Measurements from ENCODE around the gene APLF. TPM values are rescaled to one million over a fixed set of nuclear protein-coding genes. Genes with fewer than 3 reads are reported as not detected.
A peak's percentile ranks its signal among the peaks of the same experiment; 100 is the strongest.

Gene APLF, protein sequence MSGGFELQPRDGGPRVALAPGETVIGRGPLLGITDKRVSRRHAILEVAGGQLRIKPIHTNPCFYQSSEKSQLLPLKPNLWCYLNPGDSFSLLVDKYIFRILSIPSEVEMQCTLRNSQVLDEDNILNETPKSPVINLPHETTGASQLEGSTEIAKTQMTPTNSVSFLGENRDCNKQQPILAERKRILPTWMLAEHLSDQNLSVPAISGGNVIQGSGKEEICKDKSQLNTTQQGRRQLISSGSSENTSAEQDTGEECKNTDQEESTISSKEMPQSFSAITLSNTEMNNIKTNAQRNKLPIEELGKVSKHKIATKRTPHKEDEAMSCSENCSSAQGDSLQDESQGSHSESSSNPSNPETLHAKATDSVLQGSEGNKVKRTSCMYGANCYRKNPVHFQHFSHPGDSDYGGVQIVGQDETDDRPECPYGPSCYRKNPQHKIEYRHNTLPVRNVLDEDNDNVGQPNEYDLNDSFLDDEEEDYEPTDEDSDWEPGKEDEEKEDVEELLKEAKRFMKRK
- 1.0 and 1.1 TPM in 2 replicates for total RNA-seq (2013; cell fraction: nucleolus; rRNA removed)
- total RNA-seq (2014; rRNA removed), result 1.7 and 2.5 TPM in 2 replicates
- 2.3 and 2.4 TPM in 2 replicates for total RNA-seq (2014; rRNA removed; fragmentation: Illumina TruSeq; extraction: Trizol)
- 1.9 TPM in 2 replicates for total RNA-seq (2021)
- 0.58 TPM for polyA plus RNA-seq (2011; ENCODE audit: low read depth)
- polyA plus RNA-seq (2011; rRNA removed), result 0.71 and 1.4 TPM in 2 replicates
- 0.28 and 0.30 TPM in 2 replicates for polyA plus RNA-seq (2011; cell fraction: cytosol; rRNA removed)
- 0.67 TPM in 2 replicates for polyA plus RNA-seq (2011; cell fraction: nucleus; rRNA removed)
- polyA plus RNA-seq (2012), result 0.68 and 0.98 TPM in 2 replicates
- 1.8 and 2.6 TPM in 2 replicates for polyA plus RNA-seq (2014; fragmentation: Illumina TruSeq; extraction: Trizol)
- polyA plus RNA-seq (2014; fragmentation: Nextera tagmentation; extraction: Ambion mirVana), result under 1 TPM; 0.66 to 0.69 TPM
- 1.1 and 1.2 TPM in 2 replicates for polyA plus RNA-seq (2014; rRNA removed)
- polyA plus RNA-seq (2016; fragmentation: Nextera tagmentation; extraction: Ambion mirVana), result 1 to 10 TPM; 2.1 to 2.8 TPM
- 0.82 and 0.95 TPM in 2 replicates for polyA minus RNA-seq (2011; rRNA and poly(A)+ RNA removed)
- 0.80 and 1.1 TPM in 2 replicates for polyA minus RNA-seq (2011; cell fraction: cytosol; rRNA and poly(A)+ RNA removed)
- 1.1 and 2.2 TPM in 2 replicates for polyA minus RNA-seq (2011; cell fraction: nucleus; rRNA and poly(A)+ RNA removed)
- Bru-seq, nascent RNA, result percentile 38 among the genes with signal in this experiment
- percentile 37 among the genes with signal in this experiment for BruChase-seq, experiment 1, labeled RNA remaining after a 6-hour chase
- BruChase-seq, experiment 2, labeled RNA remaining after a 2-hour chase, result percentile 37 among the genes with signal in this experiment
- long read RNA-seq, experiment 1, partial matches to known transcripts, result 0 of 1 reads
- long read RNA-seq, experiment 1, other reads (novel, unspliced or antisense), result 0 of 1 reads
- long read RNA-seq, experiment 2, partial matches to known transcripts, result 1 of 5 reads
- long read RNA-seq, experiment 2, other reads (novel, unspliced or antisense), result 4 of 5 reads

DNA sequence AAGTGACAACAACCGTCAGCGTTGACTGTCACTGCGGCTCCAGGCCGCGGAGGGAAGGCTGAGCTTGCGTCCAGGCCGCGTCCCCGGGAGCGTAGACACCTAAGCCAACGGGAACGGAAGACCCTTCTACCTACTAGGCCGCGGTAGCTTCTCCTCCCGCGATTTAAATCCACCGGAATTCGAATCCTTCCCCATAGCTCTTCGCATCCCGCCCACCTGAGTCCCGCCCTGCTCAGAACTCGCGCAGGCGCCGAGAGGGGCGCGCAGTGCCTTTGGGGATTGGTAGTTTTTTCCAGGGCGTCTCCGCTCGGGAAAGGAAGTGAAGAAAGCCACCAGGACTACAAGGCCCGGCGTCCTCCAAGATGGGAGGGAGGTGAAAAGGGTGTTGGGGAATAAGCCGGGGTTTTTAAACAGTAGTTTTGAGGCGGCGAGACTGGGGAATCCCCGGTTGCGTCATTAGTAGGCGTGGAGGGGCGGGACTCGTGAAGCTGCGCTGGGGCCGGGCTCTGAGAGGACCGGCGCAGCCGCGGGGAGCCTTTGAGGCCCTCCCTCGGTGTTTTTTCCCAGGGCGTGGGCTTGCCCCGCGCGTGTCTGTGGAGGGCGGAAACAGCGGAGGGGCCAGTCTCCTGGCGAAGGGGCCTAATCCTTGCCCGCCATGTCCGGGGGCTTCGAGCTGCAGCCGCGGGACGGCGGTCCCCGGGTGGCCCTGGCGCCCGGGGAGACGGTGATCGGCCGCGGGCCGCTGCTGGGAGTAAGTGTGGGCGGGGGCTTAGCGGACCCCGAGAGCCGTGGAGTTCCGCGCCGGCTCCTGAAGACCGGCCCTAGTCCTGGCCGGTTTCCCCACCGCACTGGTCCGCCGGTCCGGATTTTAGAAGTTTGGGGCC, at the start of gene APLF, which contains the start of gene FBXO48:
APLF (plus strand) TSS at position 509 of the 884 bp plus-strand sequence; CDS start at position 656, 147 bp downstream.
FBXO48 (minus strand) TSS at position 218 of the 884 bp plus-strand sequence. CDS start 2,149 bp downstream, outside the sequence.
- ChIA-PET SMC1A (ENCODE audit: uncharacterized antibody, unreplicated experiment) (interaction anchor here (0.7 to 4.8 kb wide), 18 partner anchors 11 to 441 kb away, joined by 3 to 55 read pairs (median 4); no protein-coding TSS in a partner anchor), CTCF (interaction anchor here (0.7 to 8.9 kb wide), 17 partner anchors 11 to 969 kb away, joined by 3 to 173 read pairs (median 4); no protein-coding TSS in a partner anchor), RAD21 (ENCODE audit: unreplicated experiment) (interaction anchor here (0.5 to 3.3 kb wide), 20 partner anchors 8 to 1357 kb away, joined by 3 to 17 read pairs (median 4); partner anchors contain the start of gene C1D), POLR2A (interaction anchor here (0.6 to 2.7 kb wide), 15 partner anchors 11 to 441 kb away, joined by 3 to 10 read pairs (median 3); partner anchors contain the start of genes ARHGAP25 and C1D)
- intact Hi-C loops (cut with micrococcal nuclease; ENCODE audit: unreplicated experiment), result loop anchor here (2.0 to 5.0 kb wide), 2 partner anchors 369 to 840 kb away; no protein-coding TSS in a partner anchor
- no peaks in the 10 kb centered on the region for H3K36me3 ChIP-seq (ENCODE audit: control insufficient read depth in 2 of 2, insufficient read depth in 2 of 2, low read length in 1 of 2)
- in situ Hi-C loops (cut with MboI), result no loop called here
- peaks cover 2% of the 10 kb centered on the region; the same call in 1 of the 2 replicates for H3K79me2 ChIP-seq (ENCODE audit: control insufficient read depth, insufficient read depth, low read length)
- H3K4me1 ChIP-seq (ENCODE audit: control insufficient read depth, insufficient read depth, low read length), result peaks cover 11% of the 10 kb centered on the region; the same call in 1 of the 2 replicates
- WGBS (ENCODE audit: insufficient coverage, insufficient replicate concordance, low lambda C conversion rate, missing lambda C conversion rate), result under 1% methylated on average over 80 of the region's 82 CpGs
- ATAC-seq (peak; percentile 96), DNase-seq (ENCODE audit: low read depth, low spot score) (peak; percentile 95), FAIRE-seq (peak; percentile 99)
- H3K9me3 ChIP-seq (replicated peaks; ENCODE audit: control insufficient read depth, insufficient read depth, low read length), result no peaks in the 10 kb centered on the region
- peak within 1 kb of the TSS; percentile 100 for H3K4me2 ChIP-seq (ENCODE audit: control insufficient read depth, insufficient read depth)
- peak within 1 kb of the TSS; percentile 98 for H2AFZ ChIP-seq (ENCODE audit: control insufficient read depth, low read depth, low read length)
- no peaks in the 10 kb centered on the region for H4K20me1 ChIP-seq (ENCODE audit: control insufficient read depth, insufficient read depth)
- H3K4me3 ChIP-seq, result peak within 1 kb of the TSS; percentile 80
- no peaks in the 10 kb centered on the region for H3K27me3 ChIP-seq (replicated peaks in 1 of 2; ENCODE audit: control insufficient read depth in 2 of 2, insufficient read depth in 2 of 2, low read length in 1 of 2)
- peak within 1 kb of the TSS; percentile 74 for H3K27ac ChIP-seq (ENCODE audit: control insufficient read depth, insufficient read depth)
- peak within 1 kb of the TSS; percentile 88 for H3K9ac ChIP-seq (ENCODE audit: control insufficient read depth, insufficient read depth, low read length)
- BruUV-seq (replicated peaks), result no TSS peak
- TF ChIP-seq BCL11A (IDR thresholded peaks at IDR 0.05; ENCODE audit: low read depth, low read length) (no peak), TBL1XR1 (IDR thresholded peaks at IDR 0.05; ENCODE audit: low read depth, low read length) (0 out of 2 replicates have a peak, but pooled peaks have one; percentile 19), JUND (IDR thresholded peaks at IDR 0.05; ENCODE audit: low read depth, low read length) (peak; percentile 30; the same call in 1 of the 2 replicates), ZNF384 (IDR thresholded peaks at IDR 0.05; ENCODE audit: borderline replicate concordance, low read depth, low read length) (no peak), ATF7 (IDR thresholded peaks at IDR 0.05; ENCODE audit: low read depth) (peak; percentile 96), BRCA1 (IDR thresholded peaks at IDR 0.05; ENCODE audit: low read depth, low read length) (no peak), YBX1 (IDR thresholded peaks at IDR 0.05) (no peak), STAT3 (IDR thresholded peaks at IDR 0.05; ENCODE audit: low read depth, low read length) (no peak)
- TF ChIP-seq, protein P1, sequence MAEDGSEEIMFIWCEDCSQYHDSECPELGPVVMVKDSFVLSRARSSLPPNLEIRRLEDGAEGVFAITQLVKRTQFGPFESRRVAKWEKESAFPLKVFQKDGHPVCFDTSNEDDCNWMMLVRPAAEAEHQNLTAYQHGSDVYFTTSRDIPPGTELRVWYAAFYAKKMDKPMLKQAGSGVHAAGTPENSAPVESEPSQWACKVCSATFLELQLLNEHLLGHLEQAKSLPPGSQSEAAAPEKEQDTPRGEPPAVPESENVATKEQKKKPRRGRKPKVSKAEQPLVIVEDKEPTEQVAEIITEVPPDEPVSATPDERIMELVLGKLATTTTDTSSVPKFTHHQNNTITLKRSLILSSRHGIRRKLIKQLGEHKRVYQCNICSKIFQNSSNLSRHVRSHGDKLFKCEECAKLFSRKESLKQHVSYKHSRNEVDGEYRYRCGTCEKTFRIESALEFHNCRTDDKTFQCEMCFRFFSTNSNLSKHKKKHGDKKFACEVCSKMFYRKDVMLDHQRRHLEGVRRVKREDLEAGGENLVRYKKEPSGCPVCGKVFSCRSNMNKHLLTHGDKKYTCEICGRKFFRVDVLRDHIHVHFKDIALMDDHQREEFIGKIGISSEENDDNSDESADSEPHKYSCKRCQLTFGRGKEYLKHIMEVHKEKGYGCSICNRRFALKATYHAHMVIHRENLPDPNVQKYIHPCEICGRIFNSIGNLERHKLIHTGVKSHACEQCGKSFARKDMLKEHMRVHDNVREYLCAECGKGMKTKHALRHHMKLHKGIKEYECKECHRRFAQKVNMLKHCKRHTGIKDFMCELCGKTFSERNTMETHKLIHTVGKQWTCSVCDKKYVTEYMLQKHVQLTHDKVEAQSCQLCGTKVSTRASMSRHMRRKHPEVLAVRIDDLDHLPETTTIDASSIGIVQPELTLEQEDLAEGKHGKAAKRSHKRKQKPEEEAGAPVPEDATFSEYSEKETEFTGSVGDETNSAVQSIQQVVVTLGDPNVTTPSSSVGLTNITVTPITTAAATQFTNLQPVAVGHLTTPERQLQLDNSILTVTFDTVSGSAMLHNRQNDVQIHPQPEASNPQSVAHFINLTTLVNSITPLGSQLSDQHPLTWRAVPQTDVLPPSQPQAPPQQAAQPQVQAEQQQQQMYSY (CRISPR knock-in tag; IDR thresholded peaks at IDR 0.05), result no peak

Data from GM12878 (cell line).